Astrocyte of the cerebellum (primary cell): ENCODE data around the gene IL22.

ENCODE experiments used
- DNase-seq: peaks from one replicate; pipeline ENCODE4 v3.0.0-alpha.2; 2011; ENCODE audit warnings: low read depth
- H3K4me3 ChIP-seq: 2 replicates; pipeline ENCODE4 v1.5.1; 2011; ENCODE audit warnings: mild to moderate bottlenecking, low read depth, low read length, moderate library complexity
- in situ Hi-C: cut with HindIII; loops from 2 replicates; pipeline ENCODE4 v1.10.0; 2017; ENCODE audit warnings: low sequenced_read_pairs
- TF ChIP-seq, protein P1 (sequence below): IDR thresholded peaks from 2 replicates; pipeline ENCODE4 v1.5.1; 2012; ENCODE audit warnings: low read length, low read depth, moderate library complexity, mild to moderate bottlenecking; ENCODE audit errors: missing control alignments

IL22 gene

DNA sequence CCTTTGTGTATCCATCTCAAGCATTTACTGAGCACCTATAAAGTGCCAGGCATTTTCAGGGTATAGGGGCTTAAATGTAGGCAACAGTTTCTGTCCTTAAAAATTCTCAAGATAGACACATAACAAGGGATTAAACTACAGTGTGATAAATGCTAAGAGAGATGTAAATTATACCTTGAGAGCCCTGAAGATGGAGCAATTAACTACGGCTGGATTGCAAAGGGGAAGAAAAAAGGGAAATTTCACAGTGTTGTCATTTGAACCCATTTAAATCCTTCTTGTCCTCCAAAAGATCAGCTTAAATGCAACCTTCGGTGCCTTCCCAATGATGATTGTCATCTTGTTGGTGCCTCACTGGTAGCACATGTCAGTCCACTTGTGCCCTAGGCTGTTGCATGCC is 16.3 kb downstream of the IL22 start:
- in situ Hi-C loops, result no loop called here
- DNase-seq, result no peak
- no peak overlapping the region for H3K4me3 ChIP-seq
- TF ChIP-seq, protein P1, sequence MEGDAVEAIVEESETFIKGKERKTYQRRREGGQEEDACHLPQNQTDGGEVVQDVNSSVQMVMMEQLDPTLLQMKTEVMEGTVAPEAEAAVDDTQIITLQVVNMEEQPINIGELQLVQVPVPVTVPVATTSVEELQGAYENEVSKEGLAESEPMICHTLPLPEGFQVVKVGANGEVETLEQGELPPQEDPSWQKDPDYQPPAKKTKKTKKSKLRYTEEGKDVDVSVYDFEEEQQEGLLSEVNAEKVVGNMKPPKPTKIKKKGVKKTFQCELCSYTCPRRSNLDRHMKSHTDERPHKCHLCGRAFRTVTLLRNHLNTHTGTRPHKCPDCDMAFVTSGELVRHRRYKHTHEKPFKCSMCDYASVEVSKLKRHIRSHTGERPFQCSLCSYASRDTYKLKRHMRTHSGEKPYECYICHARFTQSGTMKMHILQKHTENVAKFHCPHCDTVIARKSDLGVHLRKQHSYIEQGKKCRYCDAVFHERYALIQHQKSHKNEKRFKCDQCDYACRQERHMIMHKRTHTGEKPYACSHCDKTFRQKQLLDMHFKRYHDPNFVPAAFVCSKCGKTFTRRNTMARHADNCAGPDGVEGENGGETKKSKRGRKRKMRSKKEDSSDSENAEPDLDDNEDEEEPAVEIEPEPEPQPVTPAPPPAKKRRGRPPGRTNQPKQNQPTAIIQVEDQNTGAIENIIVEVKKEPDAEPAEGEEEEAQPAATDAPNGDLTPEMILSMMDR, result no peak

DNA sequence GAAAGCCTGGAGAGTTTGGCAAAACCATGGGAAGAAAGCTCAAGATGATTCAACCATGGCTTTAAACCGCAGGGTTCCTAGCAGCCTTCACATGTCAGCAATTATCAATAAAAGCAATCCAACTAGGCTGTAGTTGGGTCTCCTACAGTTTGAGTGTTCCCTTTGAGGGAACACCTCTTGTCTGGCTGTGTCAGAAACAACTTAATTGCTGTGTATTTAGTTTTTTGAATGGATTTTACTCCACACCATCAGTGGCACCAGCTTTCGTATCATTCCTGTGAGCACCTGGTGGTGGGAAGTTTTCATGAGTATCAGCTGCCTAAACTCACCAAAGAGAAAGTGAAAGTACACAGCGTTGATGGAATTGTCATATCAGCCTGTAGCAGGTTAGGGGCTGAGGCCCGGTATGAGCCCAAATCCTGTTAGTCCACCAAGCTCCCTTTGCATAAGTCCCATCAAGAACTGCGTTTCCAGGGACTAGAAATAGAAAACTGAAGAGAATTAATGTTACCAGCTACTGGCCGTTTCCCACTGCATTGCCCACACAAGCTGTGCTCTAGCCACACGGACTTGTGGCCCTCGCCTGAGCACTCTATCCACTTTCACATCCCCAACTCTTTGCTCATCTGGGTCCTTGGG is 16.9 kb downstream of the IL22 start:
- DNase-seq, result no peak
- TF ChIP-seq, protein P1, result no peak
- in situ Hi-C loops, result no loop called here
- no peak overlapping the region for H3K4me3 ChIP-seq

DNA sequence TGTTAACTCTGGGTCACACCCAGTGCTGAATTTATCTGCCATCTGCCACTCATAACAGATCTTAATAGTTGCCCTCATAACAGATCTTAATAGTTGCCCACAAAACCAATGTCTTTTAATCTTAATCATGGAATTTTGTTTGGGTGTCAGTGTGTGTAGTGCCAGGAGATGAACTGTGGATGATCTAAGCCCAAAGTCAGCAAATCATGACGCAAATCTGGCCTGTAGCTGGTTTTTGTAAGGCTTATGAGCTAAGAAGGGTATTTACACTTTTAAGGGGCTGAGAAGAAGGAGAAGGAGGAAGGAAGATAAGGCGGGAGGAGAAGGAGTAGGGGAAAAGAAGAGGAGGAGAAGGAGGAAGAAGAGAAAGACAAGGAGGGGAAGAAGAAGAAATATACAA is 17.8 kb downstream of the IL22 start:
- H3K4me3 ChIP-seq, result no peak overlapping the region
- in situ Hi-C loops, result no loop called here
- TF ChIP-seq, protein P1, result no peak
- no peak for DNase-seq

DNA sequence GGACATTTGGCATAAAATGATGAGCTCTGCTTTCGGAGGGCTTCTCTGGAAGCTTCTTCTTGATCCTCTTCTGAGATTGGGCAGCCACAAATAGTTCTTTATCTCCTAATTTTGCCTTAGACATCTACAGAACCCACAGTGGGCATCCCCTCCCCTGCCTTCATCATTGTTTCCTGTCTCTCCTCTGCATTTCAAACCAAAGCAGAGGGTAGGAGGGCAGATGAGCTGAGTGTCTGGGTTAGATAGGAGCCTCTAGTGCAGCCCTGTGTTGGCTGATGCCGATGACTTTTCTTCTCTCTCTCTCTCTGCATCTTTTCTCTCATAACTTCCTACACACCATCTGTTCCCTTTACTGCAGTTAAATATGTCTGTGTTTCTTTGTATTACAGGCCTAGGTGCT is 19.3 kb downstream of the IL22 start:
- TF ChIP-seq, protein P1, result no peak
- in situ Hi-C loops, result no loop called here
- no peak for DNase-seq

DNA sequence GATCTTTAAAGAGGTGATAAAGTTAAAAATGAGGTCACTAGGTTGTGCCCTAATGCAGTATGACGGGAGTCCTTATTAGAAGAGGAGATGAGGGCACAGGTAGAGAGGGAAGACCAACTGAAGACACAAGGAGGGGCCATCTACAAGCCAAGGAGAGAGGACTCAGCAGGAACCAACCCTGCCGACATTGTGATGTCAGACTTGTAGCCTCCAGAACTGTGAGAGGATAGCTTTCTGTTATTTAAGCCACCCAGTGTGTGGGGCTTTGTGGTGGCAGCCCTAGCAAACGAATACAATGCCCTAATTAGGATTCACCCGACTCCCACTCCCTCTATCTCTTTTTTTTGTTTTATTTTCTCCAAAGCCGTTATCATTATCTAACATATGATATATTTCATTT is 19.9 kb downstream of the IL22 start:
- no peak overlapping the region for H3K4me3 ChIP-seq
- TF ChIP-seq, protein P1, result no peak
- in situ Hi-C loops, result no loop called here
- DNase-seq, result no peak

More for the DNA sequence above, 19.3 kb downstream of the IL22 start:
- no peak overlapping the region for H3K4me3 ChIP-seq

DNA sequence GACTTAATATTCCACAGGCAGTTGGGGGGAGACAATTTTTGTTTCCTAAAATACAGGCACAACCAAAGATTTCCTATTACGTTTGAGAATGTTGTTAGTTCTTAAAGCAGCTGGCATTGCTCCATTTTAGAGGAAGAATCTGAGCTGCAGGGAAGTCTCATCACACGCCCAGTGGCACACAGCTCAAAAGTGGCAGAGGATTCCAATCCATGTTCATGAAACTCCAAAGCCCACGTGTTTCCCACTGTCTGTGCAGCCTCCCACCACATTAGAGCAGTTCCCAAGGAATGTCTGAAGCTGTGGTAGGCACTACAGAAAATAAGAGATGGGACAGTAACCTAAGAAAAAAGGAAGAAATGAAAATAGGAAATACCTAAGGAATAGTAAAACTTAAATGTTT is 21.7 kb downstream of the IL22 start:
- TF ChIP-seq, protein P1, result no peak
- no peak for DNase-seq
- in situ Hi-C loops, result no loop called here
- H3K4me3 ChIP-seq, result no peak overlapping the region
